Measurements from ENCODE around the gene BEND7. TPM values are rescaled to one million over a fixed set of nuclear protein-coding genes. Genes with fewer than 3 reads are reported as not detected.

The BEND7 gene
- total and polyA plus RNA-seq, 2 donors from 2014 or later: 16.7 to 37.9 TPM

GRCh38 chr10:13515467-13515866, 13.3 kb downstream of the BEND7 start:
- Histone ChIP-seq H3K4me3 (ENCODE audit: low read length in 3 of 3) (no peak overlapping the region), H3K27ac (ENCODE audit: low read depth in 2 of 2, low read length in 2 of 2) (no peak overlapping the region), H3K9ac (ENCODE audit: low read length in 3 of 3) (no peak overlapping the region), H3K4me1 (ENCODE audit: control insufficient read depth in 2 of 3, insufficient read depth in 2 of 3, low read depth in 1 of 3, low read length in 3 of 3) (no peaks in the 10 kb centered on the region), H3K36me3 (ENCODE audit: control insufficient read depth in 2 of 3, insufficient read depth in 3 of 3, low read length in 3 of 3) (peaks cover 0 to 9% (median 6%) of the 10 kb centered on the region in 3 donors), H3K9me3 (ENCODE audit: control insufficient read depth in 2 of 3, insufficient read depth in 1 of 3, low read length in 3 of 3) (no peaks in the 10 kb centered on the region), H3K27me3 (ENCODE audit: control insufficient read depth, insufficient read depth, low read length) (no peaks in the 10 kb centered on the region)
- DNase-seq: no peak
- no peak for FAIRE-seq
- TF ChIP-seq CTCF (IDR thresholded peaks at IDR 0.05; ENCODE audit: borderline replicate concordance, extremely low read depth, insufficient read depth): no peak
- intact Hi-C loops (cut with DNase I): no loop called here

GRCh38 chr10:13514296-13514695, 14.5 kb downstream of the BEND7 start:
- FAIRE-seq (no peak), DNase-seq (no peak)
- H3K4me3 ChIP-seq (ENCODE audit: low read length in 3 of 3): no peak overlapping the region
- no peak for TF ChIP-seq CTCF (IDR thresholded peaks at IDR 0.05; ENCODE audit: borderline replicate concordance, extremely low read depth, insufficient read depth)
- no peak overlapping the region for H3K27ac ChIP-seq (ENCODE audit: low read depth in 2 of 2, low read length in 2 of 2)
- no peaks in the 10 kb centered on the region for H3K4me1 ChIP-seq (ENCODE audit: control insufficient read depth in 2 of 3, insufficient read depth in 2 of 3, low read depth in 1 of 3, low read length in 3 of 3)
- peaks cover 0 to 6% (median 6%) of the 10 kb centered on the region in 3 donors for H3K36me3 ChIP-seq (ENCODE audit: control insufficient read depth in 2 of 3, insufficient read depth in 3 of 3, low read length in 3 of 3)
- no peaks in the 10 kb centered on the region for H3K27me3 ChIP-seq (ENCODE audit: control insufficient read depth, insufficient read depth, low read length)
- no peaks in the 10 kb centered on the region for H3K9me3 ChIP-seq (ENCODE audit: control insufficient read depth in 2 of 3, insufficient read depth in 1 of 3, low read length in 3 of 3)
- intact Hi-C loops (cut with DNase I): no loop called here
- H3K9ac ChIP-seq (ENCODE audit: low read length in 3 of 3): no peak overlapping the region

GRCh38 chr10:13512564-13512963, 16.2 kb downstream of the BEND7 start:
- Histone ChIP-seq H3K4me1 (ENCODE audit: control insufficient read depth in 2 of 3, insufficient read depth in 2 of 3, low read depth in 1 of 3, low read length in 3 of 3) (no peaks in the 10 kb centered on the region), H3K27me3 (ENCODE audit: control insufficient read depth, insufficient read depth, low read length) (no peaks in the 10 kb centered on the region), H3K36me3 (ENCODE audit: control insufficient read depth in 2 of 3, insufficient read depth in 3 of 3, low read length in 3 of 3) (peaks cover 0 to 6% (median 0%) of the 10 kb centered on the region in 3 donors), H3K9ac (ENCODE audit: low read length in 3 of 3) (no peak overlapping the region), H3K4me3 (ENCODE audit: low read length in 3 of 3) (no peak overlapping the region), H3K9me3 (ENCODE audit: control insufficient read depth in 2 of 3, insufficient read depth in 1 of 3, low read length in 3 of 3) (no peaks in the 10 kb centered on the region), H3K27ac (ENCODE audit: low read depth in 2 of 2, low read length in 2 of 2) (no peak overlapping the region)
- intact Hi-C loops (cut with DNase I): no loop called here
- TF ChIP-seq CTCF (IDR thresholded peaks at IDR 0.05; ENCODE audit: borderline replicate concordance, extremely low read depth, insufficient read depth): no peak
- FAIRE-seq (no peak), DNase-seq (no peak)

- FAIRE-seq: no peak
- DNase-seq: no peak
- TF ChIP-seq CTCF (IDR thresholded peaks at IDR 0.05; ENCODE audit: borderline replicate concordance, extremely low read depth, insufficient read depth): no peak
- Histone ChIP-seq H3K4me3 (ENCODE audit: low read length in 3 of 3) (no peak overlapping the region), H3K9me3 (ENCODE audit: control insufficient read depth in 2 of 3, insufficient read depth in 1 of 3, low read length in 3 of 3) (no peaks in the 10 kb centered on the region), H3K9ac (ENCODE audit: low read length in 3 of 3) (no peak overlapping the region), H3K27me3 (ENCODE audit: control insufficient read depth, insufficient read depth, low read length) (no peaks in the 10 kb centered on the region), H3K36me3 (ENCODE audit: control insufficient read depth in 2 of 3, insufficient read depth in 3 of 3, low read length in 3 of 3) (peaks cover 0 to 6% (median 0%) of the 10 kb centered on the region in 3 donors), H3K27ac (ENCODE audit: low read depth in 2 of 2, low read length in 2 of 2) (no peak overlapping the region), H3K4me1 (ENCODE audit: control insufficient read depth in 2 of 3, insufficient read depth in 2 of 3, low read depth in 1 of 3, low read length in 3 of 3) (no peaks in the 10 kb centered on the region)
- intact Hi-C loops (cut with DNase I): no loop called here
These were observed 17.4 kb downstream of the BEND7 start for GRCh38 chr10:13511409-13511808.
